DMS53 treated with DMSO at 0.1 percent for 48 hours (cell line): ENCODE measurements around the gene NELL1.
A peak's percentile ranks its signal among the peaks of the same experiment; 100 is the strongest.

ENCODE experiments used
- DNase-seq: peaks from one replicate; lab custom pipeline; 2025; ENCODE audit not compliant: unreplicated experiment; lab: John Stamatoyannopoulos, UW

NELL1 gene

GRCh38 chr11:20864628-20865027 lies 195.2 kb downstream of the NELL1 start:
- DNase-seq = no peak

GRCh38 chr11:20865161-20865560 lies 195.8 kb downstream of the NELL1 start:
- DNase-seq = no peak

- DNase-seq = no peak
Observed at GRCh38 chr11:20869123-20869522, 199.7 kb downstream of the NELL1 start.

GRCh38 chr11:20873054-20873453 lies 203.7 kb downstream of the NELL1 start:
- DNase-seq = peak; percentile 77

GRCh38 chr11:20874358-20874757 lies 205.0 kb downstream of the NELL1 start:
- DNase-seq = no peak

- DNase-seq = no peak
Observed at GRCh38 chr11:20875889-20876288, 206.5 kb downstream of the NELL1 start.

GRCh38 chr11:20876738-20877137 lies 207.4 kb downstream of the NELL1 start:
- DNase-seq = no peak

- DNase-seq = no peak
Observed at GRCh38 chr11:20880094-20880493, 210.7 kb downstream of the NELL1 start.

- DNase-seq = no peak
Observed at GRCh38 chr11:20881328-20882079, 212.1 kb downstream of the NELL1 start.

- no peak for DNase-seq
Observed at GRCh38 chr11:20887137-20887536, 217.8 kb downstream of the NELL1 start.

- DNase-seq = no peak
Observed at GRCh38 chr11:20894296-20894695, 224.9 kb downstream of the NELL1 start.

- DNase-seq = no peak
Observed at GRCh38 chr11:20909995-20910726, 240.8 kb downstream of the NELL1 start.

- DNase-seq = no peak
Observed at GRCh38 chr11:20910733-20911132, 241.3 kb downstream of the NELL1 start.

- DNase-seq = no peak
Observed at GRCh38 chr11:20912065-20912821, 242.9 kb downstream of the NELL1 start.

GRCh38 chr11:20912922-20913512 lies 243.6 kb downstream of the NELL1 start:
- no peak for DNase-seq

- no peak for DNase-seq
Observed at GRCh38 chr11:20917306-20917705, 247.9 kb downstream of the NELL1 start.

- no peak for DNase-seq
Observed at GRCh38 chr11:20926799-20927540, 257.6 kb downstream of the NELL1 start.

- DNase-seq = no peak
Observed at GRCh38 chr11:20931029-20931428, 261.6 kb downstream of the NELL1 start.

GRCh38 chr11:20933086-20933485 lies 263.7 kb downstream of the NELL1 start:
- DNase-seq = no peak

GRCh38 chr11:20933958-20934357 lies 264.6 kb downstream of the NELL1 start:
- DNase-seq = no peak

- DNase-seq = no peak
Observed at GRCh38 chr11:20934516-20934915, 265.1 kb downstream of the NELL1 start.
